ENCODE measurements around the gene GPC3.
A peak's percentile ranks its signal among the peaks of the same experiment; 100 is the strongest.

Gene GPC3

GRCh38 chrX:133971586-133971985 lies 13.8 kb downstream of the GPC3 start:
- Histone ChIP-seq H3K4me3 (ENCODE audit: low read length) (no peak overlapping the region), H2BK5ac (ENCODE audit: low read length) (no peak overlapping the region), H3K79me1 (ENCODE audit: low read length) (no peaks in the 10 kb centered on the region), H2AK5ac (ENCODE audit: low read length) (no peak overlapping the region), H3K27me3 (ENCODE audit: insufficient read depth, low read length, poor library complexity) (no peaks in the 10 kb centered on the region), H2BK15ac (replicated peaks; ENCODE audit: low read depth) (no peak overlapping the region), H3K23ac (ENCODE audit: low read length) (no peak overlapping the region), H3K27ac (ENCODE audit: low read depth, low read length) (no peak overlapping the region), H2BK120ac (ENCODE audit: low read depth, low read length) (no peak overlapping the region), H3K18ac (ENCODE audit: low read length) (no peak overlapping the region), H4K5ac (ENCODE audit: low read length) (no peak overlapping the region), H3K4me2 (ENCODE audit: low read length) (no peak overlapping the region), H3K36me3 (ENCODE audit: control insufficient read depth, insufficient read depth, low read length) (no peaks in the 10 kb centered on the region), H3K4me1 (ENCODE audit: control insufficient read depth, low read depth, low read length) (no peaks in the 10 kb centered on the region), H3K79me2 (ENCODE audit: control insufficient read depth, insufficient read depth, low read length) (no peaks in the 10 kb centered on the region), H3K4ac (ENCODE audit: low read depth, low read length) (peak overlapping the region; percentile 16), H4K8ac (ENCODE audit: low read depth, low read length) (no peak overlapping the region), H3K9ac (ENCODE audit: low read length) (no peak overlapping the region), H3K56ac (ENCODE audit: low read length) (no peak overlapping the region)
- no CpG with 5 or more reads among the region's 3 CpGs for WGBS (ENCODE audit: extremely low coverage, insufficient coverage, low lambda C conversion rate)
- no peak for DNase-seq

- no peaks in the 10 kb centered on the region for H3K36me3 ChIP-seq (ENCODE audit: control insufficient read depth, insufficient read depth, low read length)
- no CpG with 5 or more reads among the region's 5 CpGs for WGBS (ENCODE audit: extremely low coverage, insufficient coverage, low lambda C conversion rate)
- H3K23ac ChIP-seq (ENCODE audit: low read length): no peak overlapping the region
- no peak overlapping the region for H2AK5ac ChIP-seq (ENCODE audit: low read length)
- no peaks in the 10 kb centered on the region for H3K27me3 ChIP-seq (ENCODE audit: insufficient read depth, low read length, poor library complexity)
- no peak overlapping the region for H3K4me2 ChIP-seq (ENCODE audit: low read length)
- no peak overlapping the region for H3K4me3 ChIP-seq (ENCODE audit: low read length)
- no peak overlapping the region for H3K56ac ChIP-seq (ENCODE audit: low read length)
- no peak overlapping the region for H4K5ac ChIP-seq (ENCODE audit: low read length)
- H3K27ac ChIP-seq (ENCODE audit: low read depth, low read length): no peak overlapping the region
- peak; percentile 77 for DNase-seq
- H2BK5ac ChIP-seq (ENCODE audit: low read length): no peak overlapping the region
- no peak overlapping the region for H2BK120ac ChIP-seq (ENCODE audit: low read depth, low read length)
- H3K18ac ChIP-seq (ENCODE audit: low read length): no peak overlapping the region
- H4K8ac ChIP-seq (ENCODE audit: low read depth, low read length): no peak overlapping the region
- H3K79me1 ChIP-seq (ENCODE audit: low read length): no peaks in the 10 kb centered on the region
- H3K79me2 ChIP-seq (ENCODE audit: control insufficient read depth, insufficient read depth, low read length): no peaks in the 10 kb centered on the region
- H3K9ac ChIP-seq (ENCODE audit: low read length): no peak overlapping the region
- H3K4ac ChIP-seq (ENCODE audit: low read depth, low read length): no peak overlapping the region
- H3K4me1 ChIP-seq (ENCODE audit: control insufficient read depth, low read depth, low read length): no peaks in the 10 kb centered on the region
- no peak overlapping the region for H2BK15ac ChIP-seq (replicated peaks; ENCODE audit: low read depth)
Observed at GRCh38 chrX:133970076-133970475, 15.3 kb downstream of the GPC3 start.

- no CpG with 5 or more reads among the region's 3 CpGs for WGBS (ENCODE audit: extremely low coverage, insufficient coverage, low lambda C conversion rate)
- no peaks in the 10 kb centered on the region for H3K27me3 ChIP-seq (ENCODE audit: insufficient read depth, low read length, poor library complexity)
- no peak for DNase-seq
- no peak overlapping the region for H2AK5ac ChIP-seq (ENCODE audit: low read length)
- no peak overlapping the region for H3K18ac ChIP-seq (ENCODE audit: low read length)
- H2BK15ac ChIP-seq (replicated peaks; ENCODE audit: low read depth): no peak overlapping the region
- H3K4me2 ChIP-seq (ENCODE audit: low read length): no peak overlapping the region
- H3K4me1 ChIP-seq (ENCODE audit: control insufficient read depth, low read depth, low read length): no peaks in the 10 kb centered on the region
- H4K8ac ChIP-seq (ENCODE audit: low read depth, low read length): no peak overlapping the region
- no peak overlapping the region for H3K4ac ChIP-seq (ENCODE audit: low read depth, low read length)
- H3K56ac ChIP-seq (ENCODE audit: low read length): no peak overlapping the region
- no peak overlapping the region for H2BK5ac ChIP-seq (ENCODE audit: low read length)
- H3K23ac ChIP-seq (ENCODE audit: low read length): no peak overlapping the region
- no peak overlapping the region for H3K4me3 ChIP-seq (ENCODE audit: low read length)
- no peaks in the 10 kb centered on the region for H3K79me2 ChIP-seq (ENCODE audit: control insufficient read depth, insufficient read depth, low read length)
- no peak overlapping the region for H3K27ac ChIP-seq (ENCODE audit: low read depth, low read length)
- no peaks in the 10 kb centered on the region for H3K79me1 ChIP-seq (ENCODE audit: low read length)
- H3K36me3 ChIP-seq (ENCODE audit: control insufficient read depth, insufficient read depth, low read length): no peaks in the 10 kb centered on the region
- no peak overlapping the region for H3K9ac ChIP-seq (ENCODE audit: low read length)
- H2BK120ac ChIP-seq (ENCODE audit: low read depth, low read length): no peak overlapping the region
- no peak overlapping the region for H4K5ac ChIP-seq (ENCODE audit: low read length)
Observed at GRCh38 chrX:133969191-133969590, 16.2 kb downstream of the GPC3 start.

- Histone ChIP-seq H4K5ac (ENCODE audit: low read length) (no peak overlapping the region), H3K36me3 (ENCODE audit: control insufficient read depth, insufficient read depth, low read length) (no peaks in the 10 kb centered on the region), H2BK120ac (ENCODE audit: low read depth, low read length) (no peak overlapping the region), H2AK5ac (ENCODE audit: low read length) (no peak overlapping the region), H4K8ac (ENCODE audit: low read depth, low read length) (no peak overlapping the region), H2BK5ac (ENCODE audit: low read length) (no peak overlapping the region), H3K27ac (ENCODE audit: low read depth, low read length) (no peak overlapping the region), H3K9ac (ENCODE audit: low read length) (no peak overlapping the region), H3K4ac (ENCODE audit: low read depth, low read length) (no peak overlapping the region), H3K79me1 (ENCODE audit: low read length) (no peaks in the 10 kb centered on the region), H3K18ac (ENCODE audit: low read length) (no peak overlapping the region), H3K4me3 (ENCODE audit: low read length) (no peak overlapping the region), H3K27me3 (ENCODE audit: insufficient read depth, low read length, poor library complexity) (no peaks in the 10 kb centered on the region), H3K79me2 (ENCODE audit: control insufficient read depth, insufficient read depth, low read length) (no peaks in the 10 kb centered on the region), H3K4me2 (ENCODE audit: low read length) (no peak overlapping the region), H3K23ac (ENCODE audit: low read length) (no peak overlapping the region), H2BK15ac (replicated peaks; ENCODE audit: low read depth) (no peak overlapping the region), H3K4me1 (ENCODE audit: control insufficient read depth, low read depth, low read length) (no peaks in the 10 kb centered on the region), H3K56ac (ENCODE audit: low read length) (no peak overlapping the region)
- DNase-seq: no peak
- WGBS (ENCODE audit: extremely low coverage, insufficient coverage, low lambda C conversion rate): no CpG with 5 or more reads among the region's 5 CpGs
Observed at GRCh38 chrX:133968109-133968508, 17.3 kb downstream of the GPC3 start.

- Histone ChIP-seq H3K23ac (ENCODE audit: low read length) (no peak overlapping the region), H3K56ac (ENCODE audit: low read length) (no peak overlapping the region), H3K18ac (ENCODE audit: low read length) (no peak overlapping the region), H3K36me3 (ENCODE audit: control insufficient read depth, insufficient read depth, low read length) (no peaks in the 10 kb centered on the region), H3K27me3 (ENCODE audit: insufficient read depth, low read length, poor library complexity) (no peaks in the 10 kb centered on the region), H4K5ac (ENCODE audit: low read length) (no peak overlapping the region), H3K27ac (ENCODE audit: low read depth, low read length) (no peak overlapping the region), H3K4me2 (ENCODE audit: low read length) (no peak overlapping the region), H2BK5ac (ENCODE audit: low read length) (no peak overlapping the region), H3K4me1 (ENCODE audit: control insufficient read depth, low read depth, low read length) (no peaks in the 10 kb centered on the region), H2BK120ac (ENCODE audit: low read depth, low read length) (no peak overlapping the region), H3K79me1 (ENCODE audit: low read length) (no peaks in the 10 kb centered on the region), H4K8ac (ENCODE audit: low read depth, low read length) (no peak overlapping the region), H3K9ac (ENCODE audit: low read length) (no peak overlapping the region), H3K4ac (ENCODE audit: low read depth, low read length) (no peak overlapping the region), H2AK5ac (ENCODE audit: low read length) (no peak overlapping the region), H3K4me3 (ENCODE audit: low read length) (no peak overlapping the region), H2BK15ac (replicated peaks; ENCODE audit: low read depth) (no peak overlapping the region), H3K79me2 (ENCODE audit: control insufficient read depth, insufficient read depth, low read length) (no peaks in the 10 kb centered on the region)
- WGBS (ENCODE audit: extremely low coverage, insufficient coverage, low lambda C conversion rate): no CpG with 5 or more reads among the region's 3 CpGs
- no peak for DNase-seq
Observed at GRCh38 chrX:133966199-133966598, 19.2 kb downstream of the GPC3 start.

- H3K4me2 ChIP-seq (ENCODE audit: low read length): no peak overlapping the region
- no peaks in the 10 kb centered on the region for H3K79me1 ChIP-seq (ENCODE audit: low read length)
- no peak overlapping the region for H3K9ac ChIP-seq (ENCODE audit: low read length)
- no peaks in the 10 kb centered on the region for H3K27me3 ChIP-seq (ENCODE audit: insufficient read depth, low read length, poor library complexity)
- no peak overlapping the region for H3K27ac ChIP-seq (ENCODE audit: low read depth, low read length)
- no peak overlapping the region for H3K23ac ChIP-seq (ENCODE audit: low read length)
- H4K8ac ChIP-seq (ENCODE audit: low read depth, low read length): no peak overlapping the region
- DNase-seq: no peak
- no CpG with 5 or more reads among the region's 3 CpGs for WGBS (ENCODE audit: extremely low coverage, insufficient coverage, low lambda C conversion rate)
- no peak overlapping the region for H4K5ac ChIP-seq (ENCODE audit: low read length)
- H3K56ac ChIP-seq (ENCODE audit: low read length): no peak overlapping the region
- H3K4me3 ChIP-seq (ENCODE audit: low read length): no peak overlapping the region
- no peaks in the 10 kb centered on the region for H3K36me3 ChIP-seq (ENCODE audit: control insufficient read depth, insufficient read depth, low read length)
- no peak overlapping the region for H2BK120ac ChIP-seq (ENCODE audit: low read depth, low read length)
- no peak overlapping the region for H2BK15ac ChIP-seq (replicated peaks; ENCODE audit: low read depth)
- H3K4ac ChIP-seq (ENCODE audit: low read depth, low read length): no peak overlapping the region
- no peak overlapping the region for H2BK5ac ChIP-seq (ENCODE audit: low read length)
- H3K79me2 ChIP-seq (ENCODE audit: control insufficient read depth, insufficient read depth, low read length): no peaks in the 10 kb centered on the region
- H2AK5ac ChIP-seq (ENCODE audit: low read length): no peak overlapping the region
- H3K4me1 ChIP-seq (ENCODE audit: control insufficient read depth, low read depth, low read length): no peaks in the 10 kb centered on the region
- no peak overlapping the region for H3K18ac ChIP-seq (ENCODE audit: low read length)
Observed at GRCh38 chrX:133965321-133965720, 20.1 kb downstream of the GPC3 start.

All from mesendoderm (in vitro differentiated cells).